ENCODE data around the gene BCL2L1. TPM values are rescaled to one million over a fixed set of nuclear protein-coding genes. Genes with fewer than 3 reads are reported as not detected.
"Not testable (repeated sequence)": the region's sequence is repeated elsewhere in the genome, so short reads cannot be mapped to it uniquely, and the experiment has no call there.

BCL2L1 gene
- total RNA-seq, 2 donors from 2014 or later, result 60.3 to 89.5 TPM

DNA sequence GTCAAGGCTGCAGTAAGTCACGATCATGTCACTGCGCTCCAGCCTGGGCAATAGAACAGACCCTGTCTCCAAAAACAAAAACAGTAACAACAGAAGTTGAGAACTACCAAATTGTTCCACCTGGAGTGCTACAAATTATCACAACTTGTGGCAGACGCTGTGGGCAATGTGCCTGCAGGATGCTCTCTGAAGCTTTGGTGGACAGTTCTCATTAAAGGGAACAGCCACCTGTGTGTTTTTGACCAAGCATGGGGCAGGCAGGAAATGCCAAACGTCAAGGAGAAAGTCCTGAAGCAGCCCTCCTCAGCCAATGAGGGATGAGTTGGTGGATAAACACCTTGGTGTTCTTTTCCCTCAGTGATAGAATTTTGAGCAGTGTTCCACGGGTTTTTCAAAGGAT is 69.1 kb downstream of the BCL2L1 start:
- Histone ChIP-seq H3K36me3 (ENCODE audit: control insufficient read depth, insufficient read depth, low read length) (no peaks in the 10 kb centered on the region), H3K4me1 (ENCODE audit: control insufficient read depth, insufficient read depth, low read length) (no peaks in the 10 kb centered on the region), H3K27ac (ENCODE audit: low read depth, low read length) (no peak overlapping the region), H3K9ac (ENCODE audit: extremely low read depth, low read length, poor library complexity, severe bottlenecking) (no peak overlapping the region), H3K9me3 (ENCODE audit: control insufficient read depth, low read length) (no peaks in the 10 kb centered on the region), H3K4me3 (ENCODE audit: low read length) (no peak overlapping the region), H3K27me3 (ENCODE audit: control insufficient read depth, insufficient read depth, low read length, poor library complexity, severe bottlenecking) (no peaks in the 10 kb centered on the region)
- H3K4me1 Mint-ChIP-seq, result no peaks in the 10 kb centered on the region
- WGBS, 2 experiments (ENCODE audit: insufficient coverage in 1 of 2, insufficient read length in 1 of 2), result 72 to 93% methylated on average over 3 to 5 of the region's 5 CpGs
- DNase-seq, result no peak
- no peak overlapping the region for H3K27ac Mint-ChIP-seq
- TF ChIP-seq, protein P1, sequence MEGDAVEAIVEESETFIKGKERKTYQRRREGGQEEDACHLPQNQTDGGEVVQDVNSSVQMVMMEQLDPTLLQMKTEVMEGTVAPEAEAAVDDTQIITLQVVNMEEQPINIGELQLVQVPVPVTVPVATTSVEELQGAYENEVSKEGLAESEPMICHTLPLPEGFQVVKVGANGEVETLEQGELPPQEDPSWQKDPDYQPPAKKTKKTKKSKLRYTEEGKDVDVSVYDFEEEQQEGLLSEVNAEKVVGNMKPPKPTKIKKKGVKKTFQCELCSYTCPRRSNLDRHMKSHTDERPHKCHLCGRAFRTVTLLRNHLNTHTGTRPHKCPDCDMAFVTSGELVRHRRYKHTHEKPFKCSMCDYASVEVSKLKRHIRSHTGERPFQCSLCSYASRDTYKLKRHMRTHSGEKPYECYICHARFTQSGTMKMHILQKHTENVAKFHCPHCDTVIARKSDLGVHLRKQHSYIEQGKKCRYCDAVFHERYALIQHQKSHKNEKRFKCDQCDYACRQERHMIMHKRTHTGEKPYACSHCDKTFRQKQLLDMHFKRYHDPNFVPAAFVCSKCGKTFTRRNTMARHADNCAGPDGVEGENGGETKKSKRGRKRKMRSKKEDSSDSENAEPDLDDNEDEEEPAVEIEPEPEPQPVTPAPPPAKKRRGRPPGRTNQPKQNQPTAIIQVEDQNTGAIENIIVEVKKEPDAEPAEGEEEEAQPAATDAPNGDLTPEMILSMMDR (conservative IDR thresholded peaks at IDR 0.05), result no peak
- peaks cover 4% of the 10 kb centered on the region for H3K27me3 Mint-ChIP-seq (ENCODE audit: insufficient read depth)
- no peaks in the 10 kb centered on the region for H3K36me3 Mint-ChIP-seq (ENCODE audit: low read depth)
- no peak overlapping the region for H3K4me3 Mint-ChIP-seq
- no peaks in the 10 kb centered on the region for H3K9me3 Mint-ChIP-seq

DNA sequence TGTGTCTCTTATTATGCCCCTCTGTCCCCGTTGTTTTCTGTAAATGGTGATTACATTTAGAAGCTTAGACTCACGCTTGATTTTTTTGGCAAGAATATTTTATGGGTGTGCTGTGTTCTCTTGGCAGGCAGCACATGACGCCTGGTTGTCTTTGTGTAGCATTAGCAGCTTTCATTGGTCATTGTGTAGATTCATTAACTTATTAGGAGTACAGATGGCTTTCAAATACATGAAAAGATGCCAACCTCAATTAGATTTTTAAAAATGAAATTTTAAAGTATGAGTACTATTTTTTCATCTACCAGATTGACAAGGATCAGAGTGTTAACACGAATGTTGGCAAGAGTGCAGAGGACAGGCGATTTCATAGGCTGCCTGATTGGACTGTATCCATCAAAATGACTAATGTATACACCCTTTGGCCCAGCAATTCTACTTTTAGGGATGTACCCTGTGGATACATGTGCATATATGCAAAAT is 69.7 kb downstream of the BCL2L1 start:
- Histone ChIP-seq H3K27ac (ENCODE audit: low read depth, low read length) (no peak overlapping the region), H3K9me3 (ENCODE audit: control insufficient read depth, low read length) (no peaks in the 10 kb centered on the region), H3K4me3 (ENCODE audit: low read length) (no peak overlapping the region), H3K4me1 (ENCODE audit: control insufficient read depth, insufficient read depth, low read length) (no peaks in the 10 kb centered on the region), H3K9ac (ENCODE audit: extremely low read depth, low read length, poor library complexity, severe bottlenecking) (no peak overlapping the region), H3K27me3 (ENCODE audit: control insufficient read depth, insufficient read depth, low read length, poor library complexity, severe bottlenecking) (no peaks in the 10 kb centered on the region), H3K36me3 (ENCODE audit: control insufficient read depth, insufficient read depth, low read length) (no peaks in the 10 kb centered on the region)
- no peaks in the 10 kb centered on the region for H3K36me3 Mint-ChIP-seq (ENCODE audit: low read depth)
- TF ChIP-seq, protein P1 (conservative IDR thresholded peaks at IDR 0.05), result no peak
- WGBS, 2 experiments (ENCODE audit: insufficient coverage in 1 of 2, insufficient read length in 1 of 2), result 83 to 94% methylated on average over 4 to 5 of the region's 5 CpGs
- no peak overlapping the region for H3K4me3 Mint-ChIP-seq
- no peaks in the 10 kb centered on the region for H3K4me1 Mint-ChIP-seq
- peaks cover 4% of the 10 kb centered on the region for H3K27me3 Mint-ChIP-seq (ENCODE audit: insufficient read depth)
- no peak for DNase-seq
- no peak overlapping the region for H3K27ac Mint-ChIP-seq
- H3K9me3 Mint-ChIP-seq, result no peaks in the 10 kb centered on the region

DNA sequence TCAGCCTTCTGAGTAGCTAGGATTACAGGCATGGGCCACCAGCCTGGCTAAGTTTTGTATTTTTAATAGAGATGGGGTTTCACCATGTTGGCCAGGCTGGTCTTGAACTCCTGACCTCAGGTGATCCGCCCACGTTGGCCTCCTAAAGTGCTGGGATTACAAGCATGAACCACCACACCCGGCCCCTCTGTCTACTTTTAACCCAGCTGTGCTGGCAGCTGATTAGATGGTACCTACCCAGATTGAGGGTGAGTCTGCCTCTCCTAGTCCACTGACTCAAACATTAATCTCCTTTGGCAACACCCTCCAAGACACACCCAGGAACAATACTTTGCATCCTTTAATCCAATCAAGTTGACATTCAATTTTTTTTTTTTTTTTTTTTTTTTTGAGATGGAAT is 74.6 kb downstream of the BCL2L1 start:
- not testable (repeated sequence) for H3K4me1 ChIP-seq (ENCODE audit: control insufficient read depth, insufficient read depth, low read length); H3K9me3 Mint-ChIP-seq; H3K36me3 Mint-ChIP-seq (ENCODE audit: low read depth); H3K27ac Mint-ChIP-seq; H3K4me1 Mint-ChIP-seq; H3K9ac ChIP-seq (ENCODE audit: extremely low read depth, low read length, poor library complexity, severe bottlenecking); H3K27me3 ChIP-seq (ENCODE audit: control insufficient read depth, insufficient read depth, low read length, poor library complexity, severe bottlenecking); H3K27me3 Mint-ChIP-seq (ENCODE audit: insufficient read depth); H3K4me3 ChIP-seq (ENCODE audit: low read length); H3K36me3 ChIP-seq (ENCODE audit: control insufficient read depth, insufficient read depth, low read length); H3K27ac ChIP-seq (ENCODE audit: low read depth, low read length); DNase-seq; H3K4me3 Mint-ChIP-seq; H3K9me3 ChIP-seq (ENCODE audit: control insufficient read depth, low read length)
- 89% methylated on average over 3 of the region's 3 CpGs for WGBS, 2 experiments (ENCODE audit: insufficient coverage in 1 of 2, insufficient read length in 1 of 2)

DNA sequence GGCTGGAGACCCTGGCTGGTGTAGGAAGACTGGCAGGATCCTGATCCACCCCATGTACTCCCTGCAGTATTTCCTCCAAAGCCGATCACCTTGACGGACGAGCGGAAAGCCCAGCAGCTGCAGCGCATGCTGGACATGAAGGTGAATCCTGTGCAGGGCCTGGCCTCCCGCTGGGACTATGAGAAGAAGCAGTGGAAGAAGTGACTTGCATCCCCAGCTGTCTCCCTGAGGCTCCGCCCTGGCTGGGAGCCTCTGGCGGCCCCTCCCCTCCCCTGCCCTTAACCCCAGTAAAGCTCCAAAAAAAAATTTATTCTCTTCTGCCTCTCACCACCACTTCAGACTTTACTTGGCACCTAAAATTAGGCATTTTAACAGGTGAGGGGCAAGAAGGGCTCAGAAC is 78.0 kb downstream of the BCL2L1 start:
- Mint-ChIP-seq H3K4me3 (no peak overlapping the region), H3K9me3 (no peaks in the 10 kb centered on the region), H3K27me3 (ENCODE audit: insufficient read depth) (peaks cover 4% of the 10 kb centered on the region), H3K36me3 (ENCODE audit: low read depth) (no peaks in the 10 kb centered on the region), H3K27ac (no peak overlapping the region), H3K4me1 (peaks cover 2% of the 10 kb centered on the region)
- H3K36me3 ChIP-seq (ENCODE audit: control insufficient read depth, insufficient read depth, low read length), result no peaks in the 10 kb centered on the region
- no peak overlapping the region for H3K9ac ChIP-seq (ENCODE audit: extremely low read depth, low read length, poor library complexity, severe bottlenecking)
- no peak for DNase-seq
- H3K27ac ChIP-seq (ENCODE audit: low read depth, low read length), result no peak overlapping the region
- no peaks in the 10 kb centered on the region for H3K27me3 ChIP-seq (ENCODE audit: control insufficient read depth, insufficient read depth, low read length, poor library complexity, severe bottlenecking)
- no peaks in the 10 kb centered on the region for H3K9me3 ChIP-seq (ENCODE audit: control insufficient read depth, low read length)
- TF ChIP-seq, protein P1 (conservative IDR thresholded peaks at IDR 0.05), result no peak
- H3K4me3 ChIP-seq (ENCODE audit: low read length), result no peak overlapping the region
- WGBS, 2 experiments (ENCODE audit: insufficient coverage in 1 of 2, insufficient read length in 1 of 2), result 69 to 87% methylated on average over 2 to 8 of the region's 8 CpGs
- no peaks in the 10 kb centered on the region for H3K4me1 ChIP-seq (ENCODE audit: control insufficient read depth, insufficient read depth, low read length)

Data from endodermal cell (in vitro differentiated cells).